Uterus (tissue), 4 donors: Measurements from ENCODE around the gene UPK1B. TPM values are rescaled to one million over a fixed set of nuclear protein-coding genes. Genes with fewer than 3 reads are reported as not detected.

Source experiments
- DNase-seq, 2 donors: peaks; one replicate each; pipeline ENCODE4 v3.0.0-alpha.2; 2019 to 2020
- H3K27ac ChIP-seq, 2 donors: fragments of 200-600 bp; sonication (generic); 1 replicate in 1 of 2; 2 replicates in 1 of 2; pipeline ENCODE4 v1.5.1; 2016 to 2018
- H3K27me3 ChIP-seq, 2 donors: fragments of 200-600 bp; sonication (generic); one replicate each; pipeline ENCODE4 v1.5.1; 2018 to 2019; ENCODE audit warnings: control low read depth in 1 of 2
- H3K36me3 ChIP-seq, 2 donors: fragments of 200-600 bp; sonication (generic); one replicate each; pipeline ENCODE4 v1.5.1; 2019; ENCODE audit warnings: control low read depth in 1 of 2
- H3K4me1 ChIP-seq, 2 donors: fragments of 200-600 bp; sonication (generic); one replicate each; pipeline ENCODE4 v1.5.1; 2018 to 2019; ENCODE audit warnings: control low read depth in 1 of 2
- H3K4me3 ChIP-seq, 2 donors: fragments of 200-600 bp; sonication (generic); 1 replicate in 1 of 2; 2 replicates in 1 of 2; pipeline ENCODE4 v1.5.1; 2018 to 2019; ENCODE audit warnings: mild to moderate bottlenecking in 1 of 2
- H3K9me3 ChIP-seq, 2 donors: fragments of 200-600 bp; sonication (generic); one replicate each; pipeline ENCODE4 v1.5.1; 2019; ENCODE audit warnings: control low read depth in 1 of 2
- POLR2A ChIP-seq, 2 donors: fragments of 450-650 bp; IDR thresholded peaks; one replicate each; pipeline ENCODE4 v1.6.1; 2016; ENCODE audit warnings: antibody characterized with exemption in 2 of 2, mild to moderate bottlenecking in 1 of 2, moderate library complexity in 1 of 2
- intact Hi-C: fragments of 100-400 bp; cut with DNase I; formaldehyde crosslinking; loops from one replicate; pipeline ENCODE4 v1.15.1; 2023; ENCODE audit warnings: low total_unique reads
- total RNA-seq, 4 donors: library from RNA; depleted of rRNA in 3 of 4; stranded (reverse); fragments of >200 nt in 3 of 4; gene quantifications; one replicate each; pipeline versions ENCODE4 v1.1.0 to v1.2.4, GENCODE V29; 2014 to 2023
- TF ChIP-seq, protein P1 (sequence below), 4 experiments: fragments of 200-600 bp in 2 of 4; fragments of 450-650 bp in 2 of 4; sonication (generic) in 2 of 4; IDR thresholded peaks; one replicate each; pipeline ENCODE4 v1.5.1; 2016 to 2019; ENCODE audit warnings: antibody characterized with exemption in 4 of 4, mild to moderate bottlenecking in 2 of 4, moderate library complexity in 1 of 4
- donor health status: DM: yes; HTN: yes; CAD: no.

UPK1B gene
- total RNA-seq, 4 donors from 2014 or later, result 0.30 TPM; not detected in 3

DNA sequence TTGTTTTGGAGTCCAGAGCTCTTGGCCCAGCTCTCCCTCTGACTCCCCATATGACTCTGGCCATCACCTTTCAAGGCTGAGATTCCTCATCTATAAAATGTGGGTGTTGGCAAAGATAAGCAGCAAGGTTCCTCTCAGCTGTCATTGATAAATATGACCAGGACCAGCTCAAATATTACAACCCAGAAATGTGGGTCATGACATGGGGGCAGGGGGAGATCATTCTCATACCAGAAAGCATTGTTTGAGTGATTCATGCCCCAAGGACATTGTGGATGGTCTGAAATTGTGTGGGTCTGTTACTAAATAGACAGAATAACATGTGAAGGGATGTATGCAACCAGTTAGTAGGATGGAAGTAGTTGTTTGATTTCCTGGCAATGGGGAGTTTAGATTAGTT lies 13.9 kb downstream of the UPK1B start:
- H3K27ac ChIP-seq, result no peak overlapping the region
- TF ChIP-seq, protein P1, sequence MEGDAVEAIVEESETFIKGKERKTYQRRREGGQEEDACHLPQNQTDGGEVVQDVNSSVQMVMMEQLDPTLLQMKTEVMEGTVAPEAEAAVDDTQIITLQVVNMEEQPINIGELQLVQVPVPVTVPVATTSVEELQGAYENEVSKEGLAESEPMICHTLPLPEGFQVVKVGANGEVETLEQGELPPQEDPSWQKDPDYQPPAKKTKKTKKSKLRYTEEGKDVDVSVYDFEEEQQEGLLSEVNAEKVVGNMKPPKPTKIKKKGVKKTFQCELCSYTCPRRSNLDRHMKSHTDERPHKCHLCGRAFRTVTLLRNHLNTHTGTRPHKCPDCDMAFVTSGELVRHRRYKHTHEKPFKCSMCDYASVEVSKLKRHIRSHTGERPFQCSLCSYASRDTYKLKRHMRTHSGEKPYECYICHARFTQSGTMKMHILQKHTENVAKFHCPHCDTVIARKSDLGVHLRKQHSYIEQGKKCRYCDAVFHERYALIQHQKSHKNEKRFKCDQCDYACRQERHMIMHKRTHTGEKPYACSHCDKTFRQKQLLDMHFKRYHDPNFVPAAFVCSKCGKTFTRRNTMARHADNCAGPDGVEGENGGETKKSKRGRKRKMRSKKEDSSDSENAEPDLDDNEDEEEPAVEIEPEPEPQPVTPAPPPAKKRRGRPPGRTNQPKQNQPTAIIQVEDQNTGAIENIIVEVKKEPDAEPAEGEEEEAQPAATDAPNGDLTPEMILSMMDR (IDR thresholded peaks at IDR 0.05), result no peak
- TF ChIP-seq POLR2A (IDR thresholded peaks at IDR 0.05), result no peak
- no peaks in the 10 kb centered on the region for H3K27me3 ChIP-seq
- no peaks in the 10 kb centered on the region for H3K9me3 ChIP-seq
- no peak overlapping the region for H3K4me3 ChIP-seq
- DNase-seq, result no peak
- H3K36me3 ChIP-seq, result no peaks in the 10 kb centered on the region
- intact Hi-C loops, result no loop called here
- H3K4me1 ChIP-seq, result no peaks in the 10 kb centered on the region

DNA sequence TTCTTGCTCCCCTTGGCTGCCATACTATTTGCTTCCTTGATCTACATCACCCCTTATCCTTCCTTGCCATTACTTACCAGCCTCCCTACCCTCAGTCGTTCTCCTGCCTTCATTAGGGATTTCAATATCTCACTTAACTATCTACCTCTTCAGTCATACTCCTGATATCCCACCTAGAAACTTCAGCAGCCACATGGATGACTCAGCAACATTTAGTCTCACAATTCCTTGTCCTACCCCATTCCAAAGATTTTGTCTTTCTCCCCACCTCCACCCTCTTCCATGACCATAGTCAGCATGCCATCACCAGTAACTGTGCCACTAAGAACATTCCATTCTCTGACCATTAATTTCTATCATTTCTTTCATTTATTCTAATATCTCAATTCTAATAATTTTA lies 18.4 kb downstream of the UPK1B start:
- H3K27me3 ChIP-seq, result no peaks in the 10 kb centered on the region
- H3K4me1 ChIP-seq, result no peaks in the 10 kb centered on the region
- H3K27ac ChIP-seq, result no peak overlapping the region
- H3K4me3 ChIP-seq, result no peak overlapping the region
- no peaks in the 10 kb centered on the region for H3K36me3 ChIP-seq
- TF ChIP-seq POLR2A (IDR thresholded peaks at IDR 0.05), result no peak
- no peaks in the 10 kb centered on the region for H3K9me3 ChIP-seq
- no peak for DNase-seq
- intact Hi-C loops, result no loop called here

DNA sequence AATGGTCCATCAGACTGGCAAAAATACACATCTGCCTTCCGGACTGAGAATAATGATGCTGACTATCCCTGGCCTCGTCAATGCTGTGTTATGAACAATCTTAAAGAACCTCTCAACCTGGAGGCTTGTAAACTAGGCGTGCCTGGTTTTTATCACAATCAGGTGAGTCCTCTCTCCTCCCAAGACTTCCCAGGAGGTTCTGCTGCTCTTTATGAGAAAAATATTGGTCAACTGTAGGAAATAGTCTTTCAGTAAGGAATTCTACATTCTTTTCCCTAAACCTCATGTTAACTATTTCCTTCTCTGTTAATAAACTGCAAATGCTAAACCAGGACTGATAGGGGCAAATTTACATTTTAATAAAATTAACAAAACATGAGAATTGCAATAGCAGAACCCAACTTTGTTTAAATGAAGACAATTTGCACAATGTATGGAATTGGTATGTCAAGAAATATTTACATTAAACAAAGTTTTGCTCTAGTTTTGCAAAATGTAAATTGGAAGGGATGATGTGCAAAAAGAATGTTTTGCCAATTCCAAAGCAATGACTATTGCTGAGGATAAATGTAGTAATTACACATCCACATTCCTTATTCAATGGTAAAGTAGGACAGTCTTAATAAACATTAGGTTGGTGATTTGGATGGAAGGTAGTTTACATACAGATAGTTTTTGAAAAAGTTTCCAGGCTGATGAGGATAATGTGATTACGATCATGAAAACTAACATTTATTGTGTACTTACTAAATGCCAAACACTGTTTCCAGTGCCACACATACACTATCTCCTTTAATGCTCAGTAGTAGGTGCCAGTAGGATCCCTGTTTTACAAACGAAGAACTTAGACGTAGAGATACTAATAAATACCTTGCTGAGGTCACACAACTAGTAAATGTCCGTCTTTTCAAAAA lies 21.1 kb downstream of the UPK1B start:
- TF ChIP-seq, protein P1 (IDR thresholded peaks at IDR 0.05), result no peak
- TF ChIP-seq POLR2A (IDR thresholded peaks at IDR 0.05), result no peak
- H3K27ac ChIP-seq, result no peak overlapping the region
- H3K4me1 ChIP-seq, result no peaks in the 10 kb centered on the region
- H3K27me3 ChIP-seq, result no peaks in the 10 kb centered on the region
- intact Hi-C loops, result no loop called here
- H3K4me3 ChIP-seq, result no peak overlapping the region
- no peaks in the 10 kb centered on the region for H3K9me3 ChIP-seq
- H3K36me3 ChIP-seq, result no peaks in the 10 kb centered on the region
- no peak for DNase-seq

DNA sequence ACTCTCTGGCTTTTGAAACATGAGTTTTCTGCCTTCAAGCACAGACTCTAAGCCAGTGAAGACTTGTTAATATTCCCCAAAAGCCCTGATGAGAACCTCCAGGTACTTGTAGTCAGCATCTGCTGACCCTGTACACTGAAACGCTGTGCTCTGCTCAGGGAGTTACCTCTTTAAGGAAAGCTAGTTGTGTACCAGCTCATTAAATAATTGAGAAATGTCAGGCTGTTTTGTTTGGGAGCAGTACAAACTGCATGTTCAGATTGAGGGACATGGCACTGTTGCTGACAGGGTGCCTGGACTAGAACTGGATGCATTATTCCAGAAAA lies 21.7 kb downstream of the UPK1B start:
- H3K9me3 ChIP-seq, result no peaks in the 10 kb centered on the region
- H3K4me1 ChIP-seq, result no peaks in the 10 kb centered on the region
- TF ChIP-seq, protein P1 (IDR thresholded peaks at IDR 0.05), result no peak
- no peak for TF ChIP-seq POLR2A (IDR thresholded peaks at IDR 0.05)
- H3K27ac ChIP-seq, result no peak overlapping the region
- intact Hi-C loops, result no loop called here
- H3K36me3 ChIP-seq, result no peaks in the 10 kb centered on the region
- no peak overlapping the region for H3K4me3 ChIP-seq
- no peaks in the 10 kb centered on the region for H3K27me3 ChIP-seq
- DNase-seq, result no peak

DNA sequence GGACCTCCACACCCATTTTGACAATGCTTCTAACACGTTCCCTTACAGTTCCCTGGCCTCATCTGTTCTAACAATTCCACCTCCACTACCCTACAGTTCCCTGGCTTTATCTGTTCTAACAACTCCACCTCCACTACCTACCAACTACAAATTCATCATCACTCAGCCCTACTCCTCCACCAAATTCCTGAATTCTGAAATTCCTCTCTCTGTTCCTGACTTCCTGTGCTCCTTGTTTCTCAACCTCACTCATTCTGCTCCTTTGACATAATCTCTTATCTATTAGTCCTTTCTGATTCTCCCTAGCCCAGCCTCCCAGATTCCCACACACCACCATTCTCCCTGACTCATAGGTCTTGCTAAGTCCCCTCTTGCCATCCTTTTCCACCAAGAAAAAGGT lies 22.5 kb downstream of the UPK1B start:
- TF ChIP-seq, protein P1 (IDR thresholded peaks at IDR 0.05), result no peak
- TF ChIP-seq POLR2A (IDR thresholded peaks at IDR 0.05), result no peak
- Histone ChIP-seq H3K4me1 (no peaks in the 10 kb centered on the region), H3K36me3 (no peaks in the 10 kb centered on the region), H3K27ac (no peak overlapping the region), H3K9me3 (no peaks in the 10 kb centered on the region), H3K27me3 (no peaks in the 10 kb centered on the region), H3K4me3 (no peak overlapping the region)
- DNase-seq, result no peak
- intact Hi-C loops, result no loop called here
